HL-60 (cell line): ENCODE measurements around the gene COA4.

Source experiments
- POLR2AphosphoS5 ChIP-seq: IDR thresholded peaks from 2 replicates; pipeline ENCODE4 v1.6.1; 2012; ENCODE audit warnings: low read depth
- TF ChIP-seq, protein P1 (sequence below): IDR thresholded peaks from one replicate; pipeline ENCODE4 v1.5.1; 2011; ENCODE audit warnings: low read length, control low read depth, inconsistent platforms; ENCODE audit not compliant: insufficient read depth

DNA sequence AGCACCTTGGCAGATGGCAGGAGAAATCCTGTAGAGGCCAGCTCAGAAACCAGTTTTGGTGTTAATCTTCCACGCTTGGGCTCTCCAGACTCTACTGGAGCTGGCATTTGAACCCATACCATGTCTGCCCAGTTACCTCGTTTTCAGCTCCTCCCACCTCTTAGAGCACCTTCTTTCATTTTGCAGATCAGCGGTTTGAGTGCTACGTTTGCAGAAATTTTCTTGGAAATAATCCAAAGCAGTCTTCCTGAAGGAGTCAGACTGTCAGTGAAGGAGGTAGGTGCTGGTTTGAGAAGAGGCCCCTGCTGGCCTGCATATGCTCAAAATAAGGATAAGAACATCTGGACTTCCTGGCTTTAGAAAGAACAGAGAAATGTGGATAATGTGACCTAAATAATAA, 13.7 kb downstream of the COA4 start:
- TF ChIP-seq, protein P1, sequence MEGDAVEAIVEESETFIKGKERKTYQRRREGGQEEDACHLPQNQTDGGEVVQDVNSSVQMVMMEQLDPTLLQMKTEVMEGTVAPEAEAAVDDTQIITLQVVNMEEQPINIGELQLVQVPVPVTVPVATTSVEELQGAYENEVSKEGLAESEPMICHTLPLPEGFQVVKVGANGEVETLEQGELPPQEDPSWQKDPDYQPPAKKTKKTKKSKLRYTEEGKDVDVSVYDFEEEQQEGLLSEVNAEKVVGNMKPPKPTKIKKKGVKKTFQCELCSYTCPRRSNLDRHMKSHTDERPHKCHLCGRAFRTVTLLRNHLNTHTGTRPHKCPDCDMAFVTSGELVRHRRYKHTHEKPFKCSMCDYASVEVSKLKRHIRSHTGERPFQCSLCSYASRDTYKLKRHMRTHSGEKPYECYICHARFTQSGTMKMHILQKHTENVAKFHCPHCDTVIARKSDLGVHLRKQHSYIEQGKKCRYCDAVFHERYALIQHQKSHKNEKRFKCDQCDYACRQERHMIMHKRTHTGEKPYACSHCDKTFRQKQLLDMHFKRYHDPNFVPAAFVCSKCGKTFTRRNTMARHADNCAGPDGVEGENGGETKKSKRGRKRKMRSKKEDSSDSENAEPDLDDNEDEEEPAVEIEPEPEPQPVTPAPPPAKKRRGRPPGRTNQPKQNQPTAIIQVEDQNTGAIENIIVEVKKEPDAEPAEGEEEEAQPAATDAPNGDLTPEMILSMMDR, result no peak
- TF ChIP-seq POLR2AphosphoS5, result no peak
